Measurements from ENCODE around the gene DPH6.

The DPH6 gene

DNA sequence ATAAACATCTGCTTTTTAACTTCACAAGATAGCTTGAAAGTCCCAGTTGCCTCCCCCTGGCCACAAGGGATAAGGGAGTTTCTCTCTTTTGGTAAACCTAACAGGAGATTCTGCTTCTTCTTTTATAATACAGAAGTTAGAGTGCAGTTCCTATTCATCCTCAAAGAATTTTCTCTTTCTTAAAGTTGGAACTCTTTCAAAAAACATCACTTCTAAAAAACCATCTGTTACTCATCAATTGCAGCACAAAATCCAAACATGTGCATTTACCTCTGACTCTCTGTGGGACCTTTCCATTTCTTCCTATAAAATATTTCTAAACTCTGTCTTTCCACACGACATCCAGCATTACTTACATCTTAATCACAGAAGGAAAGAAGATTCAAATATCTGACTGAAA is 5.1 kb downstream of the DPH6 start:
- peak; percentile 57 for DNase-seq (ENCODE audit: low read depth)

DNA sequence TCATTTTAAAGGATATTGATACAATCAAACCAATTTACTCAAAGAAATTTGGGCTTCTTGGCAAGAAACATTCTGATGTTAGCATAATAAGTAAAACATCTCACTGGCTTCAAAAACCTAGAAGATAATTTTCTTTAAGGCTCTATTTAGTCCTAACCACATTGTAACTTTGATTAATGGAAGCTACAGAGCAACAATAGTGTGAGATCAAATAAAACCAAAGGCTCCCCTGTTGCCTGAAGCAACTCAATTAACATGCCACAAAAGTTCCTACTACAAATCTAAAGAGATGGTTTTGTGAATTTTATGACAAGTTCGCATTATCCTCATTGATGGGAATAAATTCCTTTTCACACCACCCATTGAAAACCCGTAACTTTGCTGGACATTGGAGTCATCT is 5.9 kb downstream of the DPH6 start:
- no peak for DNase-seq (ENCODE audit: low read depth)

- DNase-seq (ENCODE audit: low read depth) = no peak
These were observed 10.5 kb downstream of the DPH6 start for GRCh38 chr15:35535365-35535916.

DNA sequence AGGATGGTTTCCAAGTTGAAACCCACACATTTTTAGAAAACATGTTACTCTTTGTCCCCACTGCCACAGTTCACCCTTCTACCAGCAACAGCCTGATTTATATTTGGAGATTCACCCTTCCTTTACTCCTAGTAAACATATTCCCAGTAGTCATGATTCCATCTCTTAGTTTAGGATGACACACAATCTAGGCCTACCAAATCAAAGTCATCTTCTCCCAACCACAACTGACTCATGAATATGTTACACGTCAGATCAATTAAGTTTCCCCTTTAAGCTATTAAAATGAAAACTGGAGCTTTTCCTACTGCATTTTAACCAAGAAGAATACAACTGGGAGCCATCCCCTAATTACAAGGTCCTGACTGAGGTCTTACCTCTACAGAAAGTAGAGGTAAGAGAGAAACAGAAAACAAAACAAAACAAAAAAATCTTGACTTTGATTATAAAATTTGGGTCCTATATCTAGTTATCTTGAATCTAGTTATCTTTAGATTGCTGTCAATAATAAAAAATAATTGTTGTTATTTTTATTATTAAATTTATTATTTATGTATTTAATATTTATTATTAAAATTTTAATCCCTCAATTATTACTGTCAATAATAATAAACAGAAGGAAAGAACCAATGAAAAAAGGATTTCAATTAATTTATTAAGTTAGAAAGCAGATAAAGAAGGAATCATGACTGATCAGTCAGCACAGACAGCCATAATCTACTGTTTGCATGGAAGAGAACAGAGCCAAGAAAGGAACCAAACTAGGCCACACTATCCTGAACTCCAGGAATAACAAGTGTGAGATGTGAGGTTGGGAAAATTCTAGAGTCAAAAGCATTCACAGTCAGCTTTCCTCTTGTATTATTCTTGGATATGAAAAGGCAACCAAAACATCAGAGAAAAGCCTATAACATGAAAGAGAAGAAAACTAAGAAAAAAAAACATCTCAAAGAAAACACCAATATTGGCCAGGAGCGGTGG is 12.5 kb downstream of the DPH6 start:
- DNase-seq (ENCODE audit: low read depth) = peak; percentile 51

- no peak for DNase-seq (ENCODE audit: low read depth)
These were observed 15.3 kb downstream of the DPH6 start for GRCh38 chr15:35530698-35531097.

- DNase-seq (ENCODE audit: low read depth) = no peak
These were observed 16.2 kb downstream of the DPH6 start for GRCh38 chr15:35529784-35530183.

- DNase-seq (ENCODE audit: low read depth) = peak; percentile 55
These were observed 23.9 kb downstream of the DPH6 start for GRCh38 chr15:35522061-35522460.

- peak; percentile 61 for DNase-seq (ENCODE audit: low read depth)
These were observed 26.3 kb downstream of the DPH6 start for GRCh38 chr15:35519541-35520149.

- no peak for DNase-seq (ENCODE audit: low read depth)
These were observed 26.9 kb downstream of the DPH6 start for GRCh38 chr15:35519052-35519451.

DNA sequence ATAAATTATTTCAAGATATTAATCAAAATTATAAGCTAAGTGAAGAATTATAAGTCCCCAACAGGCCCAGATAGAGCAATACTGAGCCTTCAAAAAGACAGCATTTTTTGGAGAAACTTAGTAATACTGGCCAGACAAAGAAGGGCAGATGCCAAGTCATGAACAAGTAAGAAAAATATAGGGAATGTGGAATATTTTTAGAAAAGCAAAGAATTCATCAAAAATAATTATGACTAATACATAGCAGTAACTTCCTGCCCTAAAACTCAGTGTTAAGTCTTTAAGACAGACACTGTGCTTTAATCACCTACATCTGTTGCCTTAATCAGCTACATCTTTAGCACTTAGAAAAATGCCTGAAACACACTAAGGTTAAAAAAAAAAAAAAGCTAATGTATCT is 31.2 kb downstream of the DPH6 start:
- DNase-seq (ENCODE audit: low read depth) = no peak

DNA sequence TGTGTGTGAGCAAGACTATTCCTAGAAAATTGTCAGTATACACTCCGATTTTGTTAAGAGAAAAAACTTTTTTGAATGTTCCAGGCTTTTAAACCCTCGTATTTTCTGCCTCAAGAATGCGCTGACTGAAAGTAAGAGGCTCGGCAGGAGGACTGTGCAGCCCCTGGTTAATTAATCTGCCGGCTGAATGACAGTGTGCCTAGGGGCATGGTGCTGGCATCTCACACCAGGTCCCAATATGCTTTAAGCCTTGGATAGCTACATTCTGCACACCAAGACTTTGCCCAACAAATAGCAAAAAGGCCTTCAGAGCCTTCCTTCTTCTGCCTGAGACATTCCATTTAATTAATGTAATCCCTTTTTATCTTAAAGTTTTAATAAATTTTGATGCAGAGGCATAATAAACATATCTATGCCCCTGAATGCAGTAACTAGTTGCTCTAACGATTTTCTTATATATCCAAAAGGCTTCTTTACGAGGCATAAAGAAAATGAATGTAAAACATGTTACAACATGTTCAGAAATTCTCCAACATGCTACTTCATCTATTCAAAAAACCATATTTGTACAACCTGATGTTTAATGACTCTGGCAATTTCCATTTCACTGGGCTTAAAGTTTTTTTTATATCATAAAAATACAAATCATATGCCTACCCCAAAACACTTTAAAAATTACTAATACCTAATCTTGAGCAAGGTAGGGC is 37.9 kb downstream of the DPH6 start:
- no peak for DNase-seq (ENCODE audit: low read depth)

DNA sequence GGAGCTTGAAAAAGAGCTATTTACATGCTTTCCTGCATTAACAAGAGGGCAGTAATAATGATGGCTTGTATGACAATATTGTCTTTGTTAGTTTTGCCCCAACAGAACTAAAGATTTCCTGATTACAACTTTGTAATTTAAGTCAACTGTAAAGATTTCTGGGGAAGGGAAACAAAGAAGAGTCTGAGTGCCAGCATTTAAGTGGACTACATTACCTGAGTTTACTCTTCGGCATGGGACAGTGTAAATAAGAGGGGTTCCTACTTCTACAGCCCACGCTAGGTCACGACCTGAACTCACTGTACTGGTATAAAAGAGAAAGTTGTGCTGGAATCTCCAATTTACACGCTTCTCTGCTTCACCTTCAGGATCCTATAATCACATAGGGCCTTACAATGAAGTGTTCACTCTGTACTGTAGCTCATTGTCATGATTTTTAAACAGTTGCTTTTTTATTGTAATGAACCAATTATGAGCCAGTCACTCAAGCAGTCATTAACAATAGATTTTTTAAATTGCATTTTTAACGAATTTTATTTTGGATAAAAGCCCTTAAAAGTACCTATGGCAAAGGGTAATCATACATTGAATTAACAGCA is 39.6 kb downstream of the DPH6 start:
- no peak for DNase-seq (ENCODE audit: low read depth)

GRCh38 chr15:35505809-35506208 is 40.2 kb downstream of the DPH6 start:
- no peak for DNase-seq (ENCODE audit: low read depth)

DNA sequence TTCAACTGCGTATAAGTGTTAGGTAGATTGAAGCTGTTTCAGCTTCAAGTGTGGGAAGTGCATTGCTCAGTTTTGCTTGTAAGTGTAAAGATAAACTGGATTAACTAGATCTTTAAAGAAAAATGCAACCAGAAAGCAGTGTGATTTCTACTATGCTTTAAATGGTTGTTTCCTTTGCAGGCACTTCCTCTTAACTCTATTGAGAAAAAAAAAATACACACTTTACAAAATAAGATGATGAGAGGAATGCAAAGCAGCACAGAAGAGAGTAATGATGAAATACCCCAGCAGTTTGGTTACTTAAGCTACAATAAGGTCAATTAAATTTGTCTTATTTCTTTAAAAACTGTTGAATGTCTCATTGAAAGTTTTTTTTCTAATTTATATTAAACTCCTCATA is 40.8 kb downstream of the DPH6 start:
- no peak for DNase-seq (ENCODE audit: low read depth)

DNA sequence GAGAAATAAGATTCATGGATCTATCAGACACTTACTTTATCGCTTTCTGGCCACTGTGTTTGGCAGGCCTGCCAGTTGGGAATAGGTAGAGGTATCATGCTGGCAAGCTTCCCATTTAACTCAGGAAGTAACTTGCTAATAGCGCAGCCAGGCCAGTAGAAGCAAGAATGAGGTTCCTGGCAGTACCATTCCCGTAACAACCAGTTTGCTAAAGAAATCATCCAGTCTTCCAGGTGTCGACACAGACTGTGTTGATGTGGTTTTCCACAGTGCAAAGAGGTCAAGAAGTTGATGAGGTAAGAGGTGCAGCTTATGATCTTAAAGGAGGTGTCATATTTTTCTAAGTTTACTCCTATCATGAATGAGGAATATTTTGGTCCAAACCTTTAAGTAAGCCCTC is 46.2 kb downstream of the DPH6 start:
- DNase-seq (ENCODE audit: low read depth) = peak; percentile 15

DNA sequence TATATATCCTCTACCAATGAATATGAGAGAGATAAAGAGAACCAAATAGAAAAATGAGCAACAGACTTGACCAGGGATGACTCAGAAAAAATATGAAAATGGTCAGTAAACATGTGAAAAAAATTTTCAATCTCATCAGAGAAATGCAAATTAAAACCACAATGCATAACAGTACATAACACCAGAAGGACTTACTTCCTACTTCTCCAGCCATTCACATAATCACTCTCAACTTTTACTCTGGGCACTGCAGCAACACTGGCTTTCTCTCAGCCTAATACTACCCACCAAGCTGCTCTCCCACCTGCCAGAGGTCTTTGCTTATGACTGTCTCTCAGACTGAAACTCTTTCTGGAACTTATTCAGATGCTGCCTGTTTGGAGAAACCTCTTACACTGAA is 49.4 kb downstream of the DPH6 start:
- DNase-seq (ENCODE audit: low read depth) = peak; percentile 31

DNA sequence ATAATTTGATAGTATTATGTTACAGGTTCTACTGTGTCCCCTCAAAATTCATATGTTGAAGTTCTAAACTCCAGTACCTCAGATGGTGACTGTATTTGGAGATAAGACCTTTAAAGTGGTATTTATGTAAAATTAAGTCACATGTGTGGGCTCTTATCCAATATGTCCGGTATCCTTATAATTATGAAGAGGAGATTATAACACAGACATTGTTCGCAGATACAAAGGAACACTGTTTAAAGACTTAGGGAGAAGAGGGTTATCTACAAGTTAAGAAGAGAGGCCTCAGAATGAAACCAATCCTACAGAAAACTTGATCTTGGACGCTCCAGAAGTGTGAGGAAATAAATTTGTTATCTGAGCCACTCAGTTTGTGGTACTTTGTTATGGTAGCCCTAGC is 50.9 kb downstream of the DPH6 start:
- DNase-seq (ENCODE audit: low read depth) = no peak

GRCh38 chr15:35491999-35492398 is 54.0 kb downstream of the DPH6 start:
- peak; percentile 36 for DNase-seq (ENCODE audit: low read depth)

DNA sequence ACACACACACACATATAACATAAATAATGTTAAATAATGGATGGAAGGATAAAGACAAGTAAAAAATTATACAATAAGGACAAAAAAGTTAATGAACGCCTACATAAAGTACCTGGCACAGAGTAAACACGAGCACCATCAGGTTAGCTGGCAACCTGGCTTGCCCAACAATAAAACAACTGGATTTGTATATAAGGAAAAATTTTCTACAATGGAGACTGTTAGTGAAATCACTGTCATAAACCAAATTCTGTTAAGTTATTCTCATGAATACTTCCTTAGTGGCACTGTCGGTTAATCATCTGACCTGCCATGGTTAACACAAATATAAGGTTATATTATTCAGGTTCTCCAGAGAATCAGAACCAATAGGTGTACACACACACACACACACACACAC is 54.8 kb downstream of the DPH6 start:
- no peak for DNase-seq (ENCODE audit: low read depth)

DNA sequence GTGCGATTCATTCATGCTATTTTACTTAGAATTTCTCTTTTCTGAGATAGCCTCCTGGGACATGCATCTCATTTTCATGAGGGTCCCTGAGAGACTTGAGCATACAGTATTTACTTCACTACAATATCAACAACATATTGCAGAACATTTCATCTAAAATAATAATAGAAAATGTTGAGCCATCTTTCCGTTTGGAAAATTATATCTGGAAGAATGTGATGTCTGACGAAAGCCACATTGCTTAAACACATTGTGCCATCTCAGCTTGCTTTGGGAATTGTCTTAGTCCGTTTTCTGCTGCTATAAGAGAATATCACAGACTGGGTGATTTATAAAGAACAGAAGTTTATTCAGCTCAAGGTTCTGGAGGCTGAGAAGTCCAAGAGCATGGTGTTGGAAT is 55.5 kb downstream of the DPH6 start:
- DNase-seq (ENCODE audit: low read depth) = no peak

DNA sequence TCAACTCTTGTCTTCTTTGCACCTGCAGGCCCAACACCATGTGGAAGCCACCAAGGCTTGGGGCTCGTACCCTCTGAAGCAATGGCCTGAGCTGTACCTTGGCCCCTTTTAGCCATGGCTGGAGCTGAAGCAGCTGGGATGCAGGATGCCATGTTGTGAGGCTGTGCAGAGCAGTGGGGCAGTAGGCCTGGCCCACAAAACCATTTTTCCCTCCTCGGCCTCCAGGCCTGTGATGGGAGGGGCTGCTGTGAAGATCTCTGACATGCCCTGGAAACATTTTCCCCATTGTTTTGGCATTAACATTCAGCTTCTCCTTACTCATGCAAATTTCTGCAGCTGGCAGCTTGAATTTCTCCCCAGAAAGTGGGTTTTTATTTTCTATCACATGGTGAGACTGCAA is 58.5 kb downstream of the DPH6 start:
- DNase-seq (ENCODE audit: low read depth) = no peak

GRCh38 chr15:35486296-35486695 is 59.7 kb downstream of the DPH6 start:
- DNase-seq (ENCODE audit: low read depth) = no peak
